K562 (cell line): ENCODE results near the gene TSPAN15. TPM values are rescaled to one million over a fixed set of nuclear protein-coding genes. Genes with fewer than 3 reads are reported as not detected.
A peak's percentile ranks its signal among the peaks of the same experiment; 100 is the strongest.

Experiments used
- ATAC-seq: fragments of 200-7000 bp; cut with Tn5 transposase; 3 replicates; pipeline ENCODE4 v1.9.1; 2020; ENCODE audit warnings: moderate library complexity
- BruUV-seq: library from RNA; stranded (reverse); fragments of 400-500 nt; replicated peaks from 2 replicates; lab custom pipeline; 2021; lab: Mats Ljungman, UMichigan
- CTCF ChIA-PET: fragments of 300-600 bp; formaldehyde crosslinking; extraction: SDS; loops from one replicate; lab custom pipeline; 2021; ENCODE audit warnings: low intra/inter-chr PET ratio; lab: Yijun Ruan, JAX
- POLR2A ChIA-PET: fragments of 300-600, 350-650 bp; sonication (Branson Sonifier 250); formaldehyde crosslinking; extraction: SDS; loops from one replicate; lab custom pipeline; 2021; ENCODE audit warnings: antibody characterized with exemption, inconsistent platforms; lab: Yijun Ruan, JAX
- DNase-seq, 4 experiments: peaks; one replicate each; pipeline versions ENCODE4 v3.0.0 to v3.0.0-alpha.2; 2011 to 2018; ENCODE audit warnings: low spot score in 3 of 4, mixed read lengths in 3 of 4; ENCODE audit errors: extremely low read depth in 1 of 4
- FAIRE-seq: peaks from 2 replicates; lab custom pipeline; 2011; peaks lifted over from hg19 to GRCh38; lab: Jason Lieb, UNC
- H2AFZ ChIP-seq: 2 replicates; pipeline ENCODE4 v1.6.0; 2011; ENCODE audit warnings: low read depth, low read length, control low read depth, inconsistent platforms
- H3K27ac ChIP-seq: fragments of 200-600 bp; 3 replicates; pipeline ENCODE4 v1.8.0; 2011; ENCODE audit warnings: low read depth, mild to moderate bottlenecking, control low read depth, inconsistent platforms, low read length, moderate library complexity, mixed read lengths; ENCODE audit errors: extremely low read depth
- H3K27me3 ChIP-seq, 2 experiments: fragments of 300-600 bp in 1 of 2; 2 replicates in 1 of 2; 3 replicates in 1 of 2; pipeline versions ENCODE4 v1.6.0 to v1.8.0; 2011; ENCODE audit warnings: inconsistent platforms in 2 of 2, low read length in 2 of 2, mild to moderate bottlenecking in 1 of 2, mixed read lengths in 1 of 2, moderate library complexity in 1 of 2; ENCODE audit not compliant: control insufficient read depth in 2 of 2, insufficient read depth in 2 of 2
- H3K36me3 ChIP-seq: fragments of 300-600 bp; 3 replicates; pipeline ENCODE4 v1.8.0; 2011; ENCODE audit warnings: mild to moderate bottlenecking, low read length, inconsistent platforms; ENCODE audit not compliant: control insufficient read depth, insufficient read depth
- H3K4me1 ChIP-seq, 2 experiments: fragments of 200-600 bp in 1 of 2; replicated peaks in 1 of 2; 2 replicates in 1 of 2; 3 replicates in 1 of 2; pipeline versions ENCODE4 v1.5.1 to v1.8.0; 2011; ENCODE audit warnings: inconsistent platforms in 2 of 2, low read length in 2 of 2, mild to moderate bottlenecking in 1 of 2, mixed read lengths in 1 of 2, moderate library complexity in 1 of 2; ENCODE audit not compliant: control insufficient read depth in 2 of 2, insufficient read depth in 2 of 2
- H3K4me2 ChIP-seq: 2 replicates; pipeline ENCODE4 v1.6.1; 2011; ENCODE audit warnings: low read length, control low read depth, inconsistent platforms, mixed read lengths; ENCODE audit not compliant: insufficient read depth
- H3K4me3 ChIP-seq: fragments of 200-600 bp; sonication (generic), shearing (Covaris generic); 2 replicates; pipeline ENCODE4 v1.5.1; 2016; ENCODE audit warnings: control low read depth, inconsistent platforms
- H3K79me2 ChIP-seq: fragments of 200-600 bp; 3 replicates; pipeline ENCODE4 v1.8.0; 2011; ENCODE audit warnings: low read length, inconsistent platforms; ENCODE audit not compliant: control insufficient read depth, insufficient read depth
- H3K9ac ChIP-seq, 2 experiments: 2 replicates each; pipeline versions ENCODE4 v1.6.0 to v1.6.1; 2011; ENCODE audit warnings: low read depth in 2 of 2, low read length in 2 of 2, control low read depth in 1 of 2, inconsistent platforms in 1 of 2, mild to moderate bottlenecking in 1 of 2, mixed read lengths in 1 of 2; ENCODE audit not compliant: insufficient read depth in 1 of 2
- H3K9me1 ChIP-seq: one replicate; pipeline ENCODE4 v1.6.0; 2011; ENCODE audit warnings: inconsistent platforms, mild to moderate bottlenecking, low read length, moderate library complexity; ENCODE audit not compliant: control insufficient read depth, insufficient read depth
- H3K9me3 ChIP-seq: replicated peaks from 2 replicates; pipeline ENCODE4 v1.5.1; 2011; ENCODE audit warnings: low read depth, low read length, inconsistent platforms; ENCODE audit not compliant: control insufficient read depth, insufficient read depth
- H4K20me1 ChIP-seq: replicated peaks from 2 replicates; pipeline ENCODE4 v1.6.1; 2011; ENCODE audit warnings: low read length, inconsistent platforms, mixed read lengths; ENCODE audit not compliant: control insufficient read depth, insufficient read depth
- ARID2 ChIP-seq: fragments of 450-650 bp; IDR thresholded peaks from 2 replicates; pipeline ENCODE4 v1.6.1; 2017; ENCODE audit warnings: antibody characterized with exemption, mild to moderate bottlenecking
- BHLHE40 ChIP-seq: IDR thresholded peaks from 2 replicates; pipeline ENCODE4 v1.6.1; 2011; ENCODE audit warnings: low read length, improper control_type of control experiment
- CEBPB ChIP-seq: fragments of 450-650 bp; IDR thresholded peaks from 2 replicates; pipeline ENCODE4 v1.6.1; 2016; ENCODE audit warnings: missing genetic modification characterization, missing compliant biosample characterization
- CREBBP ChIP-seq: IDR thresholded peaks from one replicate; pipeline ENCODE4 v1.6.1; 2012; ENCODE audit warnings: low read depth, mild to moderate bottlenecking, control low read depth, inconsistent platforms, low read length
- ELF4 ChIP-seq: fragments of 450-650 bp; formaldehyde crosslinking; IDR thresholded peaks from 2 replicates; pipeline ENCODE4 v1.4.0; 2022; ENCODE audit warnings: missing genetic modification characterization
- JUNB ChIP-seq: fragments of 450-650 bp; formaldehyde crosslinking; conservative IDR thresholded peaks from 2 replicates; pipeline ENCODE4 v1.4.0; 2020; ENCODE audit warnings: mild to moderate bottlenecking
- MEF2D ChIP-seq: conservative IDR thresholded peaks from 2 replicates; pipeline ENCODE4 v1.6.1; 2016; ENCODE audit warnings: low read depth, missing genetic modification characterization, missing compliant biosample characterization
- NFIX ChIP-seq: fragments of 250-450 bp; sonication (Bioruptor Pico); IDR thresholded peaks from 2 replicates; pipeline ENCODE4 v1.4.0; 2020; ENCODE audit warnings: low read depth, mild to moderate bottlenecking, moderate library complexity
- RFX1 ChIP-seq: fragments of 450-650 bp; IDR thresholded peaks from 2 replicates; pipeline ENCODE4 v1.6.1; 2016; ENCODE audit warnings: mild to moderate bottlenecking, moderate library complexity
- SNRNP70 ChIP-seq: fragments of 200-400 bp; formaldehyde crosslinking; optimal IDR thresholded peaks from 2 replicates; pipeline ENCODE3; 2017; ENCODE audit warnings: low read depth, low read length
- TAF15 ChIP-seq: fragments of 200-400 bp; formaldehyde crosslinking; IDR thresholded peaks from 2 replicates; pipeline ENCODE4 v1.6.1; 2017; ENCODE audit warnings: mild to moderate bottlenecking, low read depth, low read length, moderate library complexity
- TFAM ChIP-seq: fragments of 250-450 bp; sonication (Bioruptor Pico); conservative IDR thresholded peaks from 2 replicates; pipeline ENCODE4 v1.5.0; 2021; ENCODE audit warnings: mild to moderate bottlenecking, moderate library complexity
- ZNF239 ChIP-seq: fragments of 250-450 bp; sonication (Bioruptor Pico); IDR thresholded peaks from 2 replicates; pipeline ENCODE4 v1.4.0; 2020; ENCODE audit warnings: mild to moderate bottlenecking
- WGBS: fragments of 100-300 bp; shearing (Covaris generic); methylation state at CpG from one replicate; pipeline ENCODE4 v1.1.6; 2016; ENCODE audit warnings: low coverage, mixed read lengths; ENCODE audit not compliant: insufficient coverage; ENCODE audit errors: missing lambda C conversion rate; 5-methylcytosine and 5-hydroxymethylcytosine counted together
- in situ Hi-C: fragments of 300-500 bp; cut with MboI; formaldehyde crosslinking; loops from 4 replicates; pipeline ENCODE4 v1.15.0; 2018; ENCODE audit warnings: inconsistent platforms, mixed read lengths
- intact Hi-C: fragments of 100-400 bp; cut with micrococcal nuclease; formaldehyde crosslinking; loops from 2 replicates; pipeline ENCODE4 v1.14.2; 2022
- polyA plus RNA-seq, 8 experiments: library from polyadenylated mRNA; depleted of rRNA in 4 of 8; stranded (reverse) in 5 of 8; unstranded in 3 of 8; fragments of >200 nt; fragmentation: Nextera tagmentation in 2 of 8; fragmentation: Illumina TruSeq in 1 of 8; extraction: Ambion mirVana in 2 of 8; extraction: Trizol in 1 of 8; gene quantifications; 2 replicates each; pipeline versions ENCODE4 v1.2.1 to v1.2.3, GENCODE V29; 2011 to 2014; ENCODE audit warnings: inconsistent platforms in 1 of 8, missing spikeins in 1 of 8
- total RNA-seq, 7 experiments: library from RNA; depleted of rRNA in 6 of 7; stranded (reverse); fragments of >200 nt in 6 of 7; fragmentation: Illumina TruSeq in 2 of 7; extraction: Trizol in 2 of 7; gene quantifications; 2 replicates each; pipeline versions ENCODE4 v1.2.1 to v1.2.3, GENCODE V29; 2011 to 2021; ENCODE audit warnings: low replicate concordance in 1 of 7
- TF ChIP-seq, protein P1 (sequence below): fragments of 450-650 bp; formaldehyde crosslinking; conservative IDR thresholded peaks from 2 replicates; pipeline ENCODE4 v1.4.0; 2022; ENCODE audit warnings: mild to moderate bottlenecking, missing genetic modification characterization
- TF ChIP-seq, protein P2 (sequence below): fragments of 250-450 bp; sonication (Bioruptor Pico); IDR thresholded peaks from 2 replicates; pipeline ENCODE4 v1.5.0; 2022; ENCODE audit warnings: mild to moderate bottlenecking
- TF ChIP-seq, protein P3 (sequence below): fragments of 250-450 bp; sonication (Bioruptor Pico); IDR thresholded peaks from 2 replicates; pipeline ENCODE4 v1.4.0; 2020; ENCODE audit warnings: mild to moderate bottlenecking

TSPAN15 gene
- total and polyA plus RNA-seq, 9 of the 15 experiments (the other 6 are each of a cell fraction or from before 2014, with no cell fraction given) = 0.33 to 1.0 (median 0.45) TPM; not detected in 2

DNA sequence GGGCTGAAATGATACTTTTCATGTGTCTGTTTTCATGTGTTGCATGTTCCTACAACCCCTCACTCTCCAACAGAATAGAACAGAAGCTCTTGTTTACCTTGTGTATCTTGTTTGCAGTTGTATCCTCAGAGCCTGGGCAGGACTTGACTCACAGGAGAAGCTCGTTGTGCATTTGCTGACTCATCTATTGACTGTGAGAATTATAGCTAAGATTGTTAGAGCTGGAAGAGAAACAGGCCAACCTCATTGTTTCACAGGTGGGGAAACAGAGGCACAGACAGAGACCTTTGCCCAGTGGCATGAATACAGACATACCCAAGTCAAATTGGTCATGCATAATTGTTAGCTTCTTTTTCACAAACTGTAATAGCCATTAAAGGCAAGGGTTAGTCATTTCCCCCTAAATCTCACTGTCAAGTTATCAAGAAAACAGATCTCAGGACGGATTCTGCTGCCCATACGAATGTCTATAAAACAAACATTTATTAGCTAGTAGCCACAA is 4.6 kb upstream of the TSPAN15 start:
- in situ Hi-C loops = no loop called here
- peak overlapping the region; percentile 42; the same call in 1 of the 2 replicates for H3K4me2 ChIP-seq
- no peaks in the 10 kb centered on the region for H3K79me2 ChIP-seq
- no peaks in the 10 kb centered on the region for H3K9me3 ChIP-seq
- H4K20me1 ChIP-seq = no peaks in the 10 kb centered on the region
- H3K27me3 ChIP-seq = peaks cover 11% of the 10 kb centered on the region in 2 experiments; a peak in 3 of 5 replicates
- BruUV-seq = no TSS peak
- H3K27ac ChIP-seq = no peak overlapping the region
- H2AFZ ChIP-seq = peak overlapping the region; percentile 33; the same call in 1 of the 2 replicates
- H3K4me3 ChIP-seq = no peak overlapping the region
- 0 out of 4 replicates have a peak overlapping the region, but pooled peaks of 1 of the 2 experiments have one; percentile 18 for H3K9ac ChIP-seq
- no peaks in the 10 kb centered on the region for H3K36me3 ChIP-seq
- CTCF ChIA-PET = no interaction called here
- WGBS = 2% methylated on average over 3 of the region's 3 CpGs
- DNase-seq = peak in 2 of 4 experiments; percentile 41 to 45
- no peak for ATAC-seq
- POLR2A ChIA-PET = interaction anchor here (0.7 to 2.0 kb wide), 9 partner anchors 14 to 46 kb away, joined by 3 to 6 read pairs (median 3); no protein-coding TSS in a partner anchor
- intact Hi-C loops = loop anchor here (5.0 kb wide), 1 partner anchor 41 kb away; no protein-coding TSS in a partner anchor
- peak; percentile 79 for FAIRE-seq
- H3K4me1 ChIP-seq = peaks cover 11 to 15% of the 10 kb centered on the region in 2 experiments
- H3K9me1 ChIP-seq = no peaks in the 10 kb centered on the region
- TF ChIP-seq TFAM (CRISPR knock-in tag) (no peak), ZNF239 (no peak), BHLHE40 (no peak), NFIX (CRISPR knock-in tag) (no peak), RFX1 (no peak), ELF4 (no peak), ARID2 (no peak), SNRNP70 (no peak), TAF15 (no peak), CEBPB (tag) (no peak), MEF2D (tag) (0 out of 2 replicates have a peak, but pooled peaks have one; percentile 35), CREBBP (no peak), JUNB (no peak)
- TF ChIP-seq, protein P1, sequence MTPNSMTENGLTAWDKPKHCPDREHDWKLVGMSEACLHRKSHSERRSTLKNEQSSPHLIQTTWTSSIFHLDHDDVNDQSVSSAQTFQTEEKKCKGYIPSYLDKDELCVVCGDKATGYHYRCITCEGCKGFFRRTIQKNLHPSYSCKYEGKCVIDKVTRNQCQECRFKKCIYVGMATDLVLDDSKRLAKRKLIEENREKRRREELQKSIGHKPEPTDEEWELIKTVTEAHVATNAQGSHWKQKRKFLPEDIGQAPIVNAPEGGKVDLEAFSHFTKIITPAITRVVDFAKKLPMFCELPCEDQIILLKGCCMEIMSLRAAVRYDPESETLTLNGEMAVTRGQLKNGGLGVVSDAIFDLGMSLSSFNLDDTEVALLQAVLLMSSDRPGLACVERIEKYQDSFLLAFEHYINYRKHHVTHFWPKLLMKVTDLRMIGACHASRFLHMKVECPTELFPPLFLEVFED = no peak
- TF ChIP-seq, protein P2, sequence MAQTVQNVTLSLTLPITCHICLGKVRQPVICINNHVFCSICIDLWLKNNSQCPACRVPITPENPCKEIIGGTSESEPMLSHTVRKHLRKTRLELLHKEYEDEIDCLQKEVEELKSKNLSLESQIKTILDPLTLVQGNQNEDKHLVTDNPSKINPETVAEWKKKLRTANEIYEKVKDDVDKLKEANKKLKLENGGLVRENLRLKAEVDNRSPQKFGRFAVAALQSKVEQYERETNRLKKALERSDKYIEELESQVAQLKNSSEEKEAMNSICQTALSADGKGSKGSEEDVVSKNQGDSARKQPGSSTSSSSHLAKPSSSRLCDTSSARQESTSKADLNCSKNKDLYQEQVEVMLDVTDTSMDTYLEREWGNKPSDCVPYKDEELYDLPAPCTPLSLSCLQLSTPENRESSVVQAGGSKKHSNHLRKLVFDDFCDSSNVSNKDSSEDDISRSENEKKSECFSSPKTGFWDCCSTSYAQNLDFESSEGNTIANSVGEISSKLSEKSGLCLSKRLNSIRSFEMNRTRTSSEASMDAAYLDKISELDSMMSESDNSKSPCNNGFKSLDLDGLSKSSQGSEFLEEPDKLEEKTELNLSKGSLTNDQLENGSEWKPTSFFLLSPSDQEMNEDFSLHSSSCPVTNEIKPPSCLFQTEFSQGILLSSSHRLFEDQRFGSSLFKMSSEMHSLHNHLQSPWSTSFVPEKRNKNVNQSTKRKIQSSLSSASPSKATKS (CRISPR knock-in tag) = no peak
- TF ChIP-seq, protein P3, sequence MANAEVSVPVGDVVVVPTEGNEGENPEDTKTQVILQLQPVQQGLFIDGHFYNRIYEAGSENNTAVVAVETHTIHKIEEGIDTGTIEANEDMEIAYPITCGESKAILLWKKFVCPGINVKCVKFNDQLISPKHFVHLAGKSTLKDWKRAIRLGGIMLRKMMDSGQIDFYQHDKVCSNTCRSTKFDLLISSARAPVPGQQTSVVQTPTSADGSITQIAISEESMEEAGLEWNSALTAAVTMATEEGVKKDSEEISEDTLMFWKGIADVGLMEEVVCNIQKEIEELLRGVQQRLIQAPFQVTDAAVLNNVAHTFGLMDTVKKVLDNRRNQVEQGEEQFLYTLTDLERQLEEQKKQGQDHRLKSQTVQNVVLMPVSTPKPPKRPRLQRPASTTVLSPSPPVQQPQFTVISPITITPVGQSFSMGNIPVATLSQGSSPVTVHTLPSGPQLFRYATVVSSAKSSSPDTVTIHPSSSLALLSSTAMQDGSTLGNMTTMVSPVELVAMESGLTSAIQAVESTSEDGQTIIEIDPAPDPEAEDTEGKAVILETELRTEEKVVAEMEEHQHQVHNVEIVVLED (CRISPR knock-in tag) = no peak
